Activated CD4-positive, alpha-beta T cell treated with anti-CD3 and anti-CD28 coated beads, Interleukin-2, amount 50 U/mL, for 4 hours (primary cell): ENCODE data around the gene CPLANE2.
"Not testable (repeated sequence)": the region's sequence is repeated elsewhere in the genome, so short reads cannot be mapped to it uniquely, and the experiment has no call there.

Experiments used
- DNase-seq, 2 experiments: peaks; one replicate each; pipeline ENCODE4 v3.0.0-alpha.2; 2020

Gene CPLANE2

DNA sequence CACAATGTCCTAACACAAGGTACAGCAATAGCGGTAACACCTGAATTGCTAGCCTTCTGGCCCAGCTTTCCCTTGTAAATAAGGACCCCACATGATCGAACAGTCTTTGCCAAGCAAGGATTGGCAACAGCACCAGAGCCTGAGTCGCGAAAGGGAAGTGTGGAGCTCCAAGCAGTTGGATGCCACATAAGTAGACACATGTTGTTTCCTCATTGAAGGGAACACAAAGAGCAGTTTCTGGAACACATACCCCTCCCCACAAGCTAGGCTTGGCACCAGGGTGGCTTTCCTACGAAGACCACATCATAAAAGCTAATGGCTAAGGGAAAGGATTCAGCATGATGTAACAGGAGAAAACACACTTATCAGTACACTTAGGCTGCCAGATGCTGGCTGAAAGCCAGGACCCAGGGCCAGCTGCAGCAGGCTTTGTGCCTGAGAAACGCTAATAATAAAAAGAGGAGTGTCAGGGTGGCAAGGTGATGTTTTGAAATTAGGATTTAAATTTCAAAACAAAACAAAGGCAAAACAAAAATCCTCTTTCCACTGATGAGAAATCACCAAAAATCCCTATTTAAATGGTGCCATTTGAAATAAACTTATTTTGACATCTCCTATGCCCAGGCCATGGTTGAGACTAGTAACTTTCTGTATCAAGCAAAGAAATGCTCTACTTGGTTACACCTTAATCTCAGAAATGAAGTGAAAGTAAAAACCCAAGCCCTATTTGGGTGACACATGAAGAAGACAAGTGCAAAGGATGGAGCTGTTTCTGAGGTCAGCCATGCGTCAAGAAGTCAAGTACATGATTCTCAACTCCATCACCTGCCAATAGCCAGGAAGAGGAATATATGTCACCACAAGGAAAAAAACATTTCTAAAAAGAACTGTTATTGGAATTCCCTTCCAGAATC, 11.9 kb upstream of the CPLANE2 start:
- no peak for DNase-seq

DNA sequence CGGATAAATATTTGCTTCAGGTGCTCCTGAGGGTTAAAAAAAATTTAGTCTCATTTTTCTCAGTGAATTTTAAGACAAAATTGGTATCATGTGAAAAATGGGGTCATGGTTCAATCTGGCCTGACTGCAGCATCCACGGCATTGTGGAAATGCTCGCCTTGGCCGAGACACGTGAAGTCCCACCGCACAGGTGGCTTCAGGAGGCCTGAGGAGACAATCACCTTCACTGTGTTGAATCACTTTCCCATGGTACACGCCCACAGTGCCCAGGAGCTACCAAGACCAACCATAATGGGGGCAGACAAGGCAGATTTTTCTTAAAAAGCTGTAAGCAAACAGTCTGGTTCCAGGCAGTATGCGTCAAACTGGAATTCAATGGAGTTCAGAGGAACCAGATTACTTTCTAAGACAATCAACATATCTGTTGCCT, 11.0 kb upstream of the CPLANE2 start:
- DNase-seq, result no peak

DNA sequence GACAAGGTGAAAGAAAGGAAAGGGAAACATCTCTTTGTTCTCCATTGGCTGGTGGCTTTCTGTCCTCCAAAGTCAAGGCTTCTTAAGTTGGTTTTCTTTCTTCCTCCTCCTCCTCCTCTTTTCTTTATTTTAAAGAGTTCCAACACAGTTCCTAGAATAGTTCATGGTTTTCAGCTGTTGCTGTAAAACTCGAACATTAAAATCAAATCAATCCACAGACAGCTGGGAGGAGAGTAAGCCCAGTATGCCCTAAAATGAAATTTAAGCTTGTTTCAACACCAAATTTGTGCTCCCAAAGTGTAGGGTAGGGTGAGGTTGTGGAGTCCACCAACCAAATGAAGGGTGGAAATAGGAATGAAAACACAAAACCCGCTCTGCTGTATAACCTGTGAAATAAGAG, 10.5 kb upstream of the CPLANE2 start:
- no peak for DNase-seq

GRCh38 chr1:16246961-16247360, 10.0 kb upstream of the CPLANE2 start:
- DNase-seq, result no peak

DNA sequence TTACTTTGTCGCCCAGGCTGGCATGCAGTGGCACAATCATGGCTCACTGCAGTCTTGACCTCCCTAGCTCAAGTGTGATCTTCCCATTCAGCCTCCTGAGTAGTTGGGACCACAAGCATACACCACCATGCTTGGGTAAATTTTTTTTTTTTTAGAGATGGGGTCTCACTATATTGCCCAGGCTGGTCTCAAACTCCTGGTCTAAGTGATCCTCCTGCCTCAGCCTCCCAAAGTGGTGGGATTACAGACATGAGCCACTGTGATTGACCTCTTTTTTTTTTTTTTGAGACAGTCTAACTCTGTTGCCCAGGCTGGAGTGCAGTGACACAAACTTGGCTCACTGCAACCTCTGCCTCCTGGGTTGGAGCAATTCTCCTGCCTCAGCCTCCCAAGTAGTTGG, 9.3 kb upstream of the CPLANE2 start:
- DNase-seq, result not testable (repeated sequence)

DNA sequence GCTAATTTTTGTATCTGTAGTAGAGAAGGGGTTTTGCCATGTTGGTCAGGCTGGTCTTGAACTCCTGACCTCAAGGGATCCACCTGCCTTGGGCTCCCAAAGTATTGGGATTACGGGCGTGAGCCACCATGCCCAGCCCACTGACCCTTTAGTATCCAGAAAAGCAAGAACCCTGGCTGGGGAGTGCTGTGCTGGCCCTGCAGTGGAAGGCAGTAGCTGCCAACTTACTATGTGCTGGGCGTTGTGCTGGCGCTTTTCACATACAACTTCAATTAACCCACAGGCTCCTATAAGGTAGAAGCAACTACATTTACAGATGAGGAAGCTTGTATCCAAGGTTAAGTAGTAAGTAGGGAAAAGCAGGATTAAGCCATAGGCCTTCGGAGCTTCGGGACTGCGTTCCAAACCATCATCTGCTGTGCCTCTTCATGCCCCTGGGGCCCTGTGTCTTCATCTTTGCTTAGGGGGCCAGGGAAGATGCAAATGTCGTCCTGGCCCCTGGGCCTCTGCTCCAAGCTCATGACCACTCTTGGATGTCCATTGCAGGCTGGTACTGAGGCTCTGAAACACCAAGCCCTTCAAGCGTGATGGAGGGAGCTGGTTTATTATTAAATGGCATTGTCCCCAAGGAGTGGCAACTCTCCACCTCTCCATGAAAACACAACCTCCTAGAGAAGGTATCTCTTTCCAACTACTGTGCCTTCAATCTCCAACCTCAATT, 8.7 kb upstream of the CPLANE2 start:
- no peak for DNase-seq

- no peak for DNase-seq
These were observed 7.8 kb upstream of the CPLANE2 start for GRCh38 chr1:16244650-16245285.

- DNase-seq, result peak; percentile 71 to 75
These were observed 7.1 kb upstream of the CPLANE2 start for GRCh38 chr1:16243936-16244649.

DNA sequence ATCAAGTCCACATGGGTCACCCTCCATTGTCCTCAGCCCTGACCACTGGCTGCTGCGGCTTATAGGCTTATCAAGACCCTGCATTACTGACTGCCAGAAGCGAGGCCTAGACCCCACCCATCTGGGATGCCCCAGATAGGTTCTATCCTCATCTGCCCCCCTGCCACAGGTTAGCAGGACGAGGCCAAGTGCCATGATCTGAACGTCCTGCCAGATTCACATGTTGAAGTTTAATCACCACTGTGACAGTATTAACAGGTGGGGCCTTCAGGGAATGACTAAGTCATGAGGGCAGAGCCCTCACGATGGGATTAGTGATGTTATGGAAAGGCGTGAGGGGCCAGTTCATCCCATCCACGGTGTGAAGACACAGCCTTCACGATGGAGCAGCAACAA, 6.2 kb upstream of the CPLANE2 start:
- DNase-seq, result no peak

GRCh38 chr1:16242556-16243214, 5.7 kb upstream of the CPLANE2 start:
- DNase-seq, result no peak

- DNase-seq, result no peak
These were observed 4.3 kb upstream of the CPLANE2 start for GRCh38 chr1:16241221-16241708.

DNA sequence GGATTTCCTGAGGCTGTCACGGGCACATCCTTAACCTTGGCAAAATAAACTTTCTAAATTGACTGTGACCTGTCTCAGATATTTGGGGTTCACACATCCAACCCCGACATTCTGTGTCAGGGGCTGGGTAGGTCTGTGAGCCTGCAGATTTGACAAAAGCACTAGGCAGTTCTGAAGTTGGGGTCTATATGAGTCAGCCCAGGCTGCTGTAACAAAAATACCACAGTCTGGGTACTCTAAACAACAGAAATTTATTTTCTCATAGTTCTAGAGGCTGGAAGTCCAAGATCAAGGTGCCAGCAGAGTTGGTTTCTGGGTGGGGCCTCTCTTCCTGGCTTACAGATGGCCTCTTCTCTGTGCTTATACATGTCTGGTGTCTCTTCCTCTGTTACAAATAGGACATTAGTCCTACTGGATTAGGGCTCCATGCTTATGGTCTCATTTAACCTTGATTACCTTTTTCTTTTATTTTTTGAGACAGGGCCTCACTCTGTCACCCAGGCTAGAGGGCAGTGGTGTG, 3.0 kb upstream of the CPLANE2 start:
- DNase-seq, result no peak

DNA sequence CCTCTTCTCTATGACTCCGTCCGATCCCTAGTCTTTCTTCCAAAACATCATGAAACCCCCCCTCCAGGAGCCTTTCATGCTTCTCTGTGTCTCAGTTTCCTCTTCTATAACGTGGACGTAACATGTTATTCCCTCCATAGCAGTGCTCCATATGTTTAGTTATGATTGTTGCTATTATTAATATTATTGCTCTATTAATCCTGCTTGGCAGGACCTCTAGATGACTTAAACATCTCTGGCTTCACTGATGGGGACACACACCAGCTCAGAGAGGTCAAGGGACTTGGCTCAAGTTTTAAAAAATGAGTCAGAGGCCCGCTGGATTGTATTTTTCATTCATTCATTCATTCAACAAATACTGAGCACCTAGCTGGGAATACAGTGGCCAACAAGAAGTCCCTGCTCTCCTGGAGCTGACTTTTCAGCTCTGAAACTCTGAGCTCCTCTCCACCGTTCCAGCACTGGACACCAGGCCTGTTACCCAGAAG, 404 bp upstream of the CPLANE2 start:
- no peak for DNase-seq

DNA sequence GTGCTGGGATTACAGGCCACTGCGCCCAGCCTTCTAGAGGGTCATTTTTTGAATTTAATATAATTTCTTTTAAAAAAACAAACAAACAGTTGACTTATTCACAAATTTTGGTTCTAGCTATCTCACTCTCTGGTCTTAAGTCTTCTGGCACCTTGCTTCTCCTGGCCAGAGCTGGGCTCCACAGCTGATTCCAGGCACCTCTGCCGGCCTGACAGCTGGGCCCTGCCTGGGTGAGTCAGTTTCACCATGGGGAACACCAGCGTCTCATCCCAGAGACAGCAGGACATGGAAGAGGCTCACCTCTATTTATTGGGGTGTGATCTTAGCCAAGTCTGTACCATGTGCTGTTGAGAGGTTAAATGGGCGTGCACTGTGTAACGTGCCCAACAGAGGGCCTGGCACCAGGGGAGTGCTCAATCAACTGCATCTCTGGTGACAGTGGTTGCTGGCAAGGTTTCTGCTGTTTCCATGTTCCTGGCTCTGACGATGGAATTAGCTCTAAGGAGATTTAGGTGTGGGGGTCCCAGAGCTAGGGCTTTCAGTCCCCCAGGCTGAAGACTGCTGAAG, 956 bp downstream of the CPLANE2 start:
- DNase-seq, result peak; percentile 46 to 52

DNA sequence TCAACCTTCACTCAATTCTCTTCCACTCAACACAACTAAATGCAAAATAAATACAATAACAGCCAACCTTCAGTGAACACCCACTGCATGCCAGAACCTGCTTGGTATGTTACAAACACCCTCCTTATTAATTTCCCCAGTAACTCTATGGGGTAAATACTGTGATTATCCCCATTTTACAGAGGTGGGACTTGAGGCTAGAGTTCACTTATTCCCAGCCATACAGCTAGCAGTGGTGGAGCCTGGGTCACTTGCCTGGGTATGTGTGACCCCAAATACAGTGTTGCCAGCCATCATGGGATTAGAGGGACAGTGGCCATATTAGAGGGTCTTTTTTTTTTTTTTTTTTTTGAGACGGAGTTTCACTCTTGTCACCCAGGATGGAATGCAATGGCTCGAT, 1.6 kb downstream of the CPLANE2 start:
- DNase-seq, result no peak

- DNase-seq, result no peak
These were observed 3.6 kb downstream of the CPLANE2 start for GRCh38 chr1:16233431-16233830.

DNA sequence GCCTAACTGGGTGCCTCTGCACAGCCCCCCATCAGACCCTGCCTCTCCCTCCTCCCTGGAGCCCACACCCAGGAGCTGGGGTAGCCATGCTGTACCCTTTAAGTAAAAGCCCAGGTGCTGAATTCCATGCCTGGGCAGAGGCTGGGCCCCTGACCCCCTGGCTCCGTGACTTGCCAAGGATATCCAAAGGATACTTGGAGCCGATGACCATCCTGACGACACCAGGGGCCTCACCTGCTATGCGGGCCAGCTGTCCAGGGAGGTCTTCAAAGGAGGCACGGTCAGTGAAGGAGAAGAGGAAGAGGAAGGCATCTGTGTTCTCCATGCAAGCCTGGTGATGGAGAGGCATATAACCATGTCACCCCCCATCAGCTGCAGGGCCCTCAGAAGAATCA, 4.7 kb downstream of the CPLANE2 start:
- no peak for DNase-seq

- DNase-seq, result no peak
These were observed 5.4 kb downstream of the CPLANE2 start for GRCh38 chr1:16231331-16232315.

GRCh38 chr1:16230744-16231143, 6.2 kb downstream of the CPLANE2 start:
- DNase-seq, result no peak
